CD4-positive, alpha-beta T cell treated with Interleukin-17A for 4 hours (primary cell): ENCODE measurements around the gene UTP15.
A peak's percentile ranks its signal among the peaks of the same experiment; 100 is the strongest.

Experiments
- DNase-seq: peaks from one replicate; pipeline ENCODE4 v3.0.0-alpha.2; 2020; ENCODE audit warnings: mixed read lengths

Gene UTP15

DNA sequence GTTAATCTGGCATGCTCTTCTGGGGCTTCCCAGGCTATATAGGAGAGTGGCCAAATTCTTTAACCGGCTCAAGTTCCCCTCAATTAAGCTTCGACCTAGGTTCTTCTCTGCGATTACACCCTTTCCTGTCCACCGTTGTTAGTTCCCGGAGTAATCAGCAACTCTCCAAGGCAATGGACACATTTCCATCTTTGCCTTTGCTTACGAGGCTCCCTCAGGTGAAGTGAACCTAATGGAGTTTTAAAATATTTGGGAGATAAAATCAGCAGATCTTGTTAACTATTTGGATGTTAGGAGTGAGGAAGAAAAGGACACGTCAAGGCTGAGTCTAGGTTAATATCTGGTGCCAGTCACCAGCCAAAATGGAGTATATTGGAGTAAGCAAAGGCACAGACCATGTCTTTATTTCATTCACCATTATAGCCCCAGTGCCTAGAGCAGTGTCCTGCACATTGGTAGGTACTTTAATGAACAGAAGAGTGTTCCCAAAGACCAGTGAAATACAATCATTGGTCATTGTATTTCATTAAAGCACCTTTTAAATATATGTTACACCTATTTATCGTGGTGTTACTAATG is 515 bp downstream of the UTP15 start:
- DNase-seq, result no peak

DNA sequence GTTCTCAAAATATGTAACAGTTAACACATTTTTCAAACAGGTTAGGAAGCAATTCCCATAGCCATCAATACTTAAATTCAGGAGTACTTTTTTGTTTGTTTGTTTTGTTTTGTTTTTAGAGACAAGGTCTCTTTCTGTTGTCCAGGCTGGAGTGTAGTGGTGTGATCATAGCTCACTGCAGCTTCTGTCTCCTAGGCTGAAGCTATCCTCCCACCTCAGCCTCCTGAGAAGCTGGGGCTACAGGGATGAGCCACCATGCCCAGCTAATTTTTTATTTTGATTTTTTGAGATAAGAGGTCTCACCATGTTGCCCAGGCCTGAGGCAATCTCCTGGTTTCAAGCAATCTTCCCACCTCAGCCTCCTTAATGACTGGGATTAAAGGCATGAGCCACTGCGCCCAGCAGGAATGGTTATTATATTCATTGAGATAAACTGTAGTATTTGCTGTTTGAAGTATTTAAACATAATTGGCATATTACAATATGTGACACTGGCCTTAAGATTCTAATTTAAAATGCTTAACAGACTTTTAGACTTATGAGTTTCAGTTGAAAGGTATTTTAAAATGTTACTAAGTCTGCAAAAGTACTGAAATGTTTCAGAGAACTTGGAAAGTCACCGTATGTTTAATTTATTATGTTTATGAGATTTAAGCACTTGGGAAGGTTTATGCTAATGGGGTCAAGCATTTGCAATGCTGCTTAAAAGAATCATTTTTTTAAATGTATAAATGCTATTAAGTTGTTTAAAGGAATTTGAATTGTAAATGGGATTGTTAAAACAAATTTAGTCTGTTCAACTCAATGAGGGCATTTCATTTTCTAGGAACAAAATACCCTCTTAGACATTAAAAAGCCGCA is 17.0 kb downstream of the UTP15 start:
- DNase-seq, result no peak

DNA sequence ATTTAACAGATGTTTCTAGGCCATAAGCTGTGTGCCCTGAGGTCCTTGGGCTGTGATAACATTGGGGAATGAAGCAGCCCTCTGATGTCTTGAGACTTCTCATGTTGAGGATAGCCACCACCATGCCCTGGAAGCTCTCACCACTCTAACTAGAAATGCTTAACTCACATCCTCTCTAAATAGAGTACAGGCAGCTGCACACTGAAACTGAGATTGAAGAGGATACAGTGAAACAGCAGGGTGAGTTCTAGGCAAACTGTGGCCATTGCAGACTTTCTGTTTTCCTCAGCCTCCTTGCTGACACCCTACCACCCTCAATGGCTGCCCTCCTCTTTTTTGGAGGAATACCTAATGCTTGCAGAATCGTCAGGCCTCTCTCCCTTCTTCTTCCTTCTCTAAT is 22.4 kb downstream of the UTP15 start:
- DNase-seq, result no peak

DNA sequence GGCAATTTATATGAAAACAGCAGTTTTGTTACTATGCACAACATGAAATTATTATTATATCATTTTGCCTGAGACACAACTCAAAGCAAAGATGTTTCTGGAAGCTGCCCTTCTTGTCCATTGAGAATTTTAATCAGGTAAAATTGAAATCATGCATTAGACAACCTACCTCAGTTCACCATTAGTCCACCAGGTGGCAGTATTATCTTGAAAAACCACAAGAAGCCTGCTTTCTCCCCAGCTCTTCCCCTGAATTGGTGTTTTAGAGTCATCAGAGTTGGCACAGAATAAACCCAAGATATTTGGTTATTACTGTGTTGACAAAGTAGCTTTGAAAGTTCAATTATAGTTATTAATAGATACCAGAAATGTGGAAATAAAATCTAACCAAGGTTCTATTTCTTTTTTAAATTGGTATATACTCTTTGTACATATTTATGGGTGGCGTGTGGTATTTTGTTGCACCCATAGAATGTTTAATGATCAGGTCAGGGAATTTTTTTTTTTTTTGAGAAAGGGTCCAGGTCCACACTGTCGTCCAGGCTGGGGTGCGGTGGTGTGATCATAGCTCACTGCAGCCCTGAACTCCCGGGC is 25.7 kb downstream of the UTP15 start:
- DNase-seq, result peak; percentile 68

DNA sequence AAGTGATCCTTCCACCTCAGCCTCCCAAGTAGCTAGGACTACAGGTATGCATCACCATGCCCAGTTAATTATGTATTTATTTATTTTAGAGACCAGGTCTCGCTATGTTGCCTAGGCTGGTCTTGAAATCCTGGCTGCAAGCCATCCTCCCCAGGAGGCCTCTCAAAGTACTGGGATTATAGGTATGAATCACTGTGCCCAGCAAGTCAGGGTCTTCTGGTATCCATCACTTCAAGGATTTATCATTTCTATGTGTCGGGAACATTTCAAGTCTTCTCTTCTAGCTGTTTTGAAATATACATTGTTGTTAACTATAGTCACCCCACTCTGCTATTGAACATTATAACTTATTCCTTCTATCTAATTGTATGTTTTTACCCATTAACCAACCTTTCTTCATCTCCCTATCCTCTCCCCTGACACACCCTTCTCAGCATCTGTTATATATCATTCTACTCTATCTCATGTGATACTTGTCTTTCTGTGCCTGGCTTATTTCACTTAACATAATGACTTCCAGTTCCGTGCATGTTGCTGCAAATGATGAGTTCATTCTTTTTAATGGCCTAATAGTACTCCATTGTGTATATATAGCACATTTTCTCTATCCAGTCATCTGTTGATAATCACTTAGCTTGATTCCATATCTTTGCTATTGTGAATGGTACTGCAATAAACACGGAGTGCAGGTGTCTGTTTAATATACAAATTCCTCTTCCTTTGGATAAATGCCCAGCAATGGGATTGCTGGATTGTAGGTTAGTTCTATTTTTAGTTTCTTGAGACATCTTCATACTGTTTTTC is 26.4 kb downstream of the UTP15 start:
- DNase-seq, result no peak

DNA sequence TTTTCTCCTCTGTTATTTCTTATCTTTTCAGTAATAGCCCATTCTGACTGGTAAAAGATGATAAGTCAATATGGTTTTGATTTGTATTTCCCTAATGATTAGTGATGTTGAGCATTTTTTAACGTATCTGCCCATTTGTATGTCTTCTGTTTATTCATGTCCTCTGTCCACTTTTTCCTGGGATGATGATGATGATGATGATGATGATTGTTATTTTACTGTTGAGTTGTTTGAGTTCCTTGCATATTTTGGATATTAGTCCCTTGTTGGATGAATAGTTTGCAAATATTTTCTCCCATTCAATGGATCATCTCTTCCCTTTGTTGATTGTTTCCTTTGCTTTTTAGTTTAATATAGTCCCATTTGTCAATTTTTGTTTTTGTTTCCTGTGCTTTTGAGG is 27.0 kb downstream of the UTP15 start:
- DNase-seq, result no peak

DNA sequence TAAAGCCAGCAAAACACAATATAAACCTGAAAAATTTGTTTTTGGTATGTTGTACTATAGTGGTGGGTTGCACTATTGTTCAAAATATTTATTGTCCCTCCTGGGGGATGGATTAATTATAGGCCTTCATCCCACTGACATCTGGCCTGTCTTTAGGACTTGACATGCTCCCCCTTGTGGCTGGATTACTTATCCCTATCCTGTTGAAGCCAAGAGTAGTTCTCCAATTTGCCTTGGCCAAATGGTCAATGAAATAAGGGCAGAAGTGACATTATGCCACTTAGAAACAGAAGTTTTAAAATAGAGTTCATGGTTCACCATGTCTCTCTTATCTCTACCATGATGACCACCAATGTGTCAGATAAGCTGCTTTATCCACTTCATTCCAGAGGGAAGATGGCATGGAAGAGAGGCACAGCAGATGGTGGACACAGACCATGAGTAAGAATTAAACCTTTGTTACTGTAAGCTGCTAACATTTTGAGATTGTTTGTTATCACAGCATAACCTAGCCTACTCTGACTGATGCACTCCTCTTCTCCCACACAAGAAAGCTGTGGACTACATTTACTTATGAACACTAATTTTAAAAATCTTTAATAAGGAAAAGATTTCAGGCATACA is 31.3 kb downstream of the UTP15 start:
- DNase-seq, result peak; percentile 8

- DNase-seq, result no peak
Observed at GRCh38 chr5:73599380-73599779, 33.8 kb downstream of the UTP15 start.

- no peak for DNase-seq
Observed at GRCh38 chr5:73603998-73604397, 38.5 kb downstream of the UTP15 start.

GRCh38 chr5:73605223-73606087 is 39.9 kb downstream of the UTP15 start:
- DNase-seq, result no peak

DNA sequence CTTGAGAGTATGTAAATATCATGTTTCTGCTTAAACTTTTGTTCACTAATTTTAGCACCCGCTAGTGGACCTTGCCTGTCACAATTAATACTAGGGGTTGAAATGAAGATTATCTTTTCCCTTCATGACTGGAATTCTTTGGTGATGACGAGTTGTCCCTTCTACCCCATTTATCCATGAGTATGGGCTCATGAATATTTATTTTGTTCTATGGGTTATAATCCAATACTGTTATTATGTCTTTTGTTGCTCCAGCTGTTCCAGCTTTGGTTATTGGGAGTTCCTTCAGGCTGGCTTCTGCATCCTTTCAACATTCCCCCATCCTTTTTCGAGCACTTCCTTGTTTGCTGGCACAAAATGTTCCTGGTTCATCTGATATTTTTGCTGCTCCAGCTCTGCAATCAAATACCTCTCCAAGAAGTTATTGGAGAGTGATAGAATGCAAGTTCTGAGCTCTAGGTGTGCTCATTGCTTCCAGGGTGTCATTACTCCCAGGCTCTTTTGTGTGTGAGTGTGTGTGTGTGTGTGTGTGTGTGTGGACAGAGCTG is 40.7 kb downstream of the UTP15 start:
- no peak for DNase-seq

- no peak for DNase-seq
Observed at GRCh38 chr5:73607228-73607627, 41.7 kb downstream of the UTP15 start.

DNA sequence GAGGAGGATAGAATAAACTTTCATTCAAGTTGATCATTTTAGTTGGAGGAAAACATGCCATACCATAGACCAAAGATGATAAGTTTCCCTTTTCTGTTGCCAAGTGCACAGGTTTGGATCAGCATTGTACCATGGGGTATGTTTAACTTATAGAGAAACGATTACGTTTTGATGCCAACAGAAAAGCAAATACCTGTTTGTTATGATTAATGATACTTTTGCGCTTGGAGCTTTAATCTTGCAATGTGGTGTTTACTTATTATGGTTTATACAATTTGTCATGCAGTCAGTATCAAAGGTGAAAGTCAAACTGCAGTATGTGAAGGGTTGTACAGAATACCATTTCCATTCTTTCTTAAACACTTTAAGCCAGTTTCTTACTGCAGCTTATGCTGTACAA is 47.3 kb downstream of the UTP15 start:
- DNase-seq, result no peak

DNA sequence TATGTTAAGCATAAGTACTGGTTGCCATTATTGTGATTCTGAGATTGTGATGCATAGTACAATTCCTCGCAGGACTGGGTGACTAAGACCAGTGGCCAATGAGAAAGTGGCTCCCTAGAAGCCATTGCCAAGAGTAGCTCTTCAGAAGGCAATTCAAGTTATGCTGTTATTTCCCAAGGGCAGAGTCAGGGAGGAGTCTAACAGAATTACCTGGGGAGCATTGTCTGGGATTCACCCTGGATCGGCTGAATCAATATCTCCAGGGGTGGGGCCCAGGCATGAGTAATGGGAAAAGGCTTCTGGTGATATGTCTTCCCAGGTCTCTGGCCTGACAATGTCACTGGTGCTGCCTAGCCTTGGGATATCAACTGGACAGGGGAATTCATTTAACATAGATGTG is 49.5 kb downstream of the UTP15 start:
- DNase-seq, result no peak

- DNase-seq, result no peak
Observed at GRCh38 chr5:73615947-73616346, 50.4 kb downstream of the UTP15 start.

DNA sequence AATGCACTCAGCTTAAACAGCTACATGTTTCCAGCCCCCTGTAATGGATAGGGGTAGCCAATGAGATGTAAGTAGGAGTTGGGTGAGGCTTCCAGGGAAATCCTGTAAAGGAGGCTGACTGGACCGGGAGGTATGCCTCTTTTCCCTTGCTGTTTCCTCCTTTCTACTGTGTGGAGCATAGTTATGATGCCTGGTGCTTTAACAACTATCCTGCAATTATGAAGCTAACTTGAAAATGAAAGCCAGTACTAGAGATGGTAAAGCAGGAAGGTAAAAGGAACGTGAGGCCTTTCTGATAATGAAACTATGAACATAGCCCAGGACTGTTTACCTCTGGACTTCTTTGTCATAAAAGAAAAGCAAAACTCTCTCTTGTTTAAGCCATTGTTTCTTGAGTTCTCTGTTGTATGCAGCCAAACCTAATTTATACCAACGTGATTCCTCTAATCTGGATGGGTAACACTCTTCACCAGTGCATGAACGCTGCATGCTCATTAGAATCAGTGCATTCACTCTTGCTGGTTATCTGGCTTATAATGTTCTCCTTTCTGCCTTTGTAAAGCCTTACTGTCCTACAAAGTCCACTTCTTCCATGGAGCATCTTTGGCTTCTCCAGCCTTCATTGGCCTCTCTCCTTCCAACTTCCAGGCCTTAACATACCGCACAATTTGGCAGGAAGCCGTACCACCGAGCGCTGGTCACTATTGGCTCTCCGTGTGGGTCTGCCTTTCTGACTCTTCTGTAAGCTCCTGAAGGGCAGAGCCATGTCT is 52.2 kb downstream of the UTP15 start:
- no peak for DNase-seq

DNA sequence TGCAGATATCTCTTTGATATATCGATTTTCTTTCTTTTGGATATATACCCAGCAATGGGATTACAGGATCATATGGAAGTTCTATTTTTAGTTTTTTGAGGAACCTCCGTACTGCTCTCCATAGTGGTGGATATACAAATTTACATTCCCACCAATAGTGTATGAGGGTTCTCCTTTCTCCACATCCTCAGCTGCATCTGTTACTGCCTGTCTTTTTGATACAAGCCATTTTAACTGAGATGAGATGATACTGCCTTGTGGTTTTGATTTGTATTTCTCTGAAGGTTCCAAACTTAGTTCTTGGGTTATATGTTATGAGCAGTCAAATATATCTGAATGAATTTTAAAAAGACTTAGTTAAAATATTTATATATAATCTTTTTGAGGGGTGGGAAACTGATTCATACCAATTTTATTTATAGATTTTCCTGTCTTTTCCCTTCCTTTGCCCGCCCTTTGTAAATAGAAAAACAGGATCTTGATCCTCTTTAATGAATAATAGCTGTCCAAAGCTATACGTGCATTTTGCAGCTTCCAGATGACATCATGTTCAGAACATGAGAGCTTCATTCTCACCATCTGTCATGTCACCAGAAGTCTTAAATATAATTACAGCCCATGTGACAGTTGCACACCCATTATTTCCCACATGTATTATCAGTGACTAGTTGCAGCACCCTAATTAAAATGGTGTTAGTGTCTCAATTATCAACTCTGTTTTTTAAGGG is 54.2 kb downstream of the UTP15 start:
- DNase-seq, result no peak

GRCh38 chr5:73620334-73620687 is 54.8 kb downstream of the UTP15 start:
- no peak for DNase-seq

DNA sequence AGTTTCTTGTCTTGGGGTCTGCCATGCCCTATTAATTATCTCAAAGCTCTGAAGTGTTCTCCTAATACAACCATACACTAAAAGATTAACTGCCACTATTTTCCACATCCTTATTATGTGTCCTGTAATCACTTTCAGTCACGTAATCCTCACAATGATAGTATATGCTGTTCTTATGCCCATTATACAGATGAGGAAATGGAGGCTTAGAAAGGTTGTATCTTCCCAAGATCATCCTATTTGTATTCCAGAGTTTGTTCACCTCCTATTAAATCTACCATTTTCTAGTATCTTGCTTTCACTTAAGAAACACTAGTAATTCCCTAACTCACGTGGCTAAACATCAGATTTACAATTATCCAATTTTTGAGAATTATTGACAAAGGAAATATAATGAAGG is 57.5 kb downstream of the UTP15 start:
- DNase-seq, result no peak

DNA sequence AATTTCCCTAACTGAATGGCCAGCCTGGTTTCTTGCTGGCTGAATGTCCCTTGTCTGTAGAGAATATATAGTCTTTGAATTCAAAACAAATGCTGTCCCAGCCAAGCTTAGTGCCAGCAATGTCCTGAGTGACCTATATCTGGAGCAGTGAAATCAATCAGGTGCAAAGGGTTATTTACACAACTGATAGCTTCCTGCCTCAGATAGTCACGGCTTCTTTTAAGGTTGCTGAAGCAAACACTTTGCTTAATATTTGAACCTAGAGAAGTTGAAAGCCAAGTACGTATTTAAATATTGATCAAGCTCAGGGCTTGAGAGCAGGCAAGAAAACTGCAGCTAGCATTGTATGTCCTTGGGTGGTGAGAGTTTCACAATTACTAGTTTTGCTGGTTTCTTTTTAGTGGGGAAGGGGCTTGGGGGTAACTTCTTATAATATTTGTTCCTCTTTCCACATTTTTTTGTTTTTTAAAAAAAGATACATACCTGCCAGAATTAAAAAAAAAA is 58.4 kb downstream of the UTP15 start:
- no peak for DNase-seq
